Activated naive CD8-positive, alpha-beta T cell treated with anti-CD3 and anti-CD28 coated beads, Interleukin-2, amount 10 ng/mL, durations not matched to agents 7 days and 5 days (primary cell): ENCODE measurements around the gene CORO2B. TPM values are rescaled to one million over a fixed set of nuclear protein-coding genes. Genes with fewer than 3 reads are reported as not detected.

Experiments used
- ATAC-seq: fragments of 150-1000 bp; cut with Tn5 transposase; one replicate; pipeline ENCODE4 v1.10.0; 2021; ENCODE audit warnings: low read depth, moderate library complexity
- POLR2A ChIA-PET: fragments of 350-600 bp; sonication (Branson Sonifier 250); formaldehyde crosslinking; loops from one replicate; lab custom pipeline; 2021; ENCODE audit warnings: antibody characterized with exemption; lab: Charles Lee
- DNase-seq: peaks from one replicate; pipeline ENCODE4 v3.0.0; 2021
- H3K27ac Mint-ChIP-seq: one replicate; pipeline ENCODE4 v1.8.0; 2022; ENCODE audit warnings: mild to moderate bottlenecking, mixed read lengths
- H3K27me3 Mint-ChIP-seq: one replicate; pipeline ENCODE4 v1.8.0; 2022; ENCODE audit warnings: mild to moderate bottlenecking, moderate library complexity, mixed read lengths
- H3K36me3 Mint-ChIP-seq: one replicate; pipeline ENCODE4 v1.8.0; 2021; ENCODE audit warnings: mild to moderate bottlenecking, mixed read lengths
- H3K4me1 Mint-ChIP-seq: one replicate; pipeline ENCODE4 v1.8.0; 2021; ENCODE audit warnings: mixed read lengths
- H3K4me3 Mint-ChIP-seq: one replicate; pipeline ENCODE4 v1.8.0; 2022; ENCODE audit warnings: mild to moderate bottlenecking, moderate library complexity, mixed read lengths
- H3K9me3 Mint-ChIP-seq: one replicate; pipeline ENCODE4 v1.8.0; 2021; ENCODE audit warnings: mixed read lengths
- total RNA-seq, 2 experiments: library from RNA; stranded (reverse); gene quantifications; one replicate each; pipeline ENCODE4 v1.2.3, GENCODE V29; 2021

The CORO2B gene
- not detected for total RNA-seq

GRCh38 chr15:68578980-68579935 is at the start of gene CORO2B:
Gene CORO2B, plus strand, starts transcription at chr15:68578993. Its CDS starts 270 bp downstream, at chr15:68579263.
- Mint-ChIP-seq H3K36me3 (no peaks in the 10 kb centered on the region), H3K4me3 (peak within 1 kb of the TSS; percentile 78), H3K27me3 (peaks cover 56% of the 10 kb centered on the region), H3K4me1 (peaks cover 10% of the 10 kb centered on the region), H3K27ac (no peak within 1 kb of the TSS), H3K9me3 (no peaks in the 10 kb centered on the region)
- DNase-seq (no peak), ATAC-seq (peak; percentile 13)
- POLR2A ChIA-PET, result no interaction called here

GRCh38 chr15:68531387-68532179 is 47.2 kb upstream of the CORO2B start:
- Mint-ChIP-seq H3K9me3 (peaks cover 13% of the 10 kb centered on the region), H3K4me3 (no peak overlapping the region), H3K27ac (no peak overlapping the region), H3K27me3 (peaks cover 2% of the 10 kb centered on the region), H3K4me1 (peaks cover 25% of the 10 kb centered on the region), H3K36me3 (peaks cover 30% of the 10 kb centered on the region)
- POLR2A ChIA-PET, result no interaction called here
- ATAC-seq (no peak), DNase-seq (no peak)

GRCh38 chr15:68536331-68537095 is 42.3 kb upstream of the CORO2B start:
- peaks cover 10% of the 10 kb centered on the region for H3K9me3 Mint-ChIP-seq
- no peak overlapping the region for H3K4me3 Mint-ChIP-seq
- POLR2A ChIA-PET, result no interaction called here
- peaks cover 2% of the 10 kb centered on the region for H3K4me1 Mint-ChIP-seq
- peaks cover 17% of the 10 kb centered on the region for H3K27me3 Mint-ChIP-seq
- peaks cover 21% of the 10 kb centered on the region for H3K36me3 Mint-ChIP-seq
- H3K27ac Mint-ChIP-seq, result no peak overlapping the region
- no peak for DNase-seq
- ATAC-seq, result no peak

GRCh38 chr15:68537097-68537496 is 41.7 kb upstream of the CORO2B start:
- H3K27me3 Mint-ChIP-seq, result peaks cover 22% of the 10 kb centered on the region
- ATAC-seq, result no peak
- H3K4me3 Mint-ChIP-seq, result no peak overlapping the region

GRCh38 chr15:68537506-68537905 is 41.3 kb upstream of the CORO2B start:
- Mint-ChIP-seq H3K36me3 (peaks cover 16% of the 10 kb centered on the region), H3K9me3 (peaks cover 8% of the 10 kb centered on the region), H3K4me1 (peaks cover 2% of the 10 kb centered on the region), H3K4me3 (no peak overlapping the region), H3K27ac (no peak overlapping the region), H3K27me3 (peaks cover 25% of the 10 kb centered on the region)
- POLR2A ChIA-PET, result no interaction called here
- DNase-seq, result no peak
- ATAC-seq, result no peak

More at GRCh38 chr15:68537097-68537496, 41.7 kb upstream of the CORO2B start:
- H3K27ac Mint-ChIP-seq, result no peak overlapping the region
- peaks cover 20% of the 10 kb centered on the region for H3K36me3 Mint-ChIP-seq
- DNase-seq, result no peak
- H3K9me3 Mint-ChIP-seq, result peaks cover 10% of the 10 kb centered on the region
- H3K4me1 Mint-ChIP-seq, result peaks cover 2% of the 10 kb centered on the region
- POLR2A ChIA-PET, result no interaction called here

GRCh38 chr15:68538311-68538710 is 40.5 kb upstream of the CORO2B start:
- Mint-ChIP-seq H3K9me3 (peaks cover 4% of the 10 kb centered on the region), H3K27me3 (peaks cover 23% of the 10 kb centered on the region), H3K4me3 (no peak overlapping the region), H3K27ac (no peak overlapping the region), H3K4me1 (peaks cover 2% of the 10 kb centered on the region), H3K36me3 (peaks cover 10% of the 10 kb centered on the region)
- POLR2A ChIA-PET, result no interaction called here
- DNase-seq (no peak), ATAC-seq (no peak)

GRCh38 chr15:68541743-68542142 is 37.0 kb upstream of the CORO2B start:
- Mint-ChIP-seq H3K4me3 (no peak overlapping the region), H3K27me3 (peaks cover 34% of the 10 kb centered on the region), H3K27ac (no peak overlapping the region), H3K36me3 (no peaks in the 10 kb centered on the region), H3K4me1 (peaks cover under 1% of the 10 kb centered on the region), H3K9me3 (peaks cover 2% of the 10 kb centered on the region)
- ATAC-seq (no peak), DNase-seq (no peak)
- POLR2A ChIA-PET, result no interaction called here

GRCh38 chr15:68542348-68542747 is 36.4 kb upstream of the CORO2B start:
- Mint-ChIP-seq H3K27ac (no peak overlapping the region), H3K36me3 (no peaks in the 10 kb centered on the region), H3K4me1 (no peaks in the 10 kb centered on the region), H3K27me3 (peaks cover 36% of the 10 kb centered on the region), H3K9me3 (peaks cover 2% of the 10 kb centered on the region), H3K4me3 (no peak overlapping the region)
- no peak for ATAC-seq
- no peak for DNase-seq
- POLR2A ChIA-PET, result no interaction called here

- no peaks in the 10 kb centered on the region for H3K36me3 Mint-ChIP-seq
- no peak overlapping the region for H3K27ac Mint-ChIP-seq
- POLR2A ChIA-PET, result no interaction called here
- H3K27me3 Mint-ChIP-seq, result peaks cover 40% of the 10 kb centered on the region
- no peak for ATAC-seq
- DNase-seq, result no peak
- no peak overlapping the region for H3K4me3 Mint-ChIP-seq
- peaks cover 2% of the 10 kb centered on the region for H3K9me3 Mint-ChIP-seq
- no peaks in the 10 kb centered on the region for H3K4me1 Mint-ChIP-seq
Observed at GRCh38 chr15:68542771-68543164, 36.0 kb upstream of the CORO2B start.

- peaks cover 2% of the 10 kb centered on the region for H3K9me3 Mint-ChIP-seq
- no peaks in the 10 kb centered on the region for H3K4me1 Mint-ChIP-seq
- POLR2A ChIA-PET, result no interaction called here
- DNase-seq (no peak), ATAC-seq (no peak)
- H3K27me3 Mint-ChIP-seq, result peaks cover 41% of the 10 kb centered on the region
- no peak overlapping the region for H3K4me3 Mint-ChIP-seq
- no peak overlapping the region for H3K27ac Mint-ChIP-seq
- H3K36me3 Mint-ChIP-seq, result no peaks in the 10 kb centered on the region
Observed at GRCh38 chr15:68543165-68544008, 35.4 kb upstream of the CORO2B start.

- no peak overlapping the region for H3K27ac Mint-ChIP-seq
- H3K36me3 Mint-ChIP-seq, result no peaks in the 10 kb centered on the region
- POLR2A ChIA-PET, result interaction anchor here (0.5 kb wide), 1 partner anchor 128 kb away, joined by 3 read pairs; no protein-coding TSS in a partner anchor
- H3K4me1 Mint-ChIP-seq, result peaks cover 3% of the 10 kb centered on the region
- H3K27me3 Mint-ChIP-seq, result peaks cover 37% of the 10 kb centered on the region
- DNase-seq, result no peak
- ATAC-seq, result no peak
- H3K4me3 Mint-ChIP-seq, result no peak overlapping the region
- H3K9me3 Mint-ChIP-seq, result no peaks in the 10 kb centered on the region
Observed at GRCh38 chr15:68546318-68546717, 32.5 kb upstream of the CORO2B start.

- DNase-seq, result no peak
Observed at GRCh38 chr15:68548364-68548763, 30.4 kb upstream of the CORO2B start.

More at GRCh38 chr15:68548364-68548763, 30.4 kb upstream of the CORO2B start:
- Mint-ChIP-seq H3K36me3 (no peaks in the 10 kb centered on the region), H3K27me3 (peaks cover 31% of the 10 kb centered on the region), H3K9me3 (no peaks in the 10 kb centered on the region), H3K27ac (no peak overlapping the region), H3K4me1 (peaks cover 3% of the 10 kb centered on the region), H3K4me3 (no peak overlapping the region)
- ATAC-seq, result no peak
- POLR2A ChIA-PET, result no interaction called here
